Measurements from ENCODE around the gene TBC1D10B.

DNA sequence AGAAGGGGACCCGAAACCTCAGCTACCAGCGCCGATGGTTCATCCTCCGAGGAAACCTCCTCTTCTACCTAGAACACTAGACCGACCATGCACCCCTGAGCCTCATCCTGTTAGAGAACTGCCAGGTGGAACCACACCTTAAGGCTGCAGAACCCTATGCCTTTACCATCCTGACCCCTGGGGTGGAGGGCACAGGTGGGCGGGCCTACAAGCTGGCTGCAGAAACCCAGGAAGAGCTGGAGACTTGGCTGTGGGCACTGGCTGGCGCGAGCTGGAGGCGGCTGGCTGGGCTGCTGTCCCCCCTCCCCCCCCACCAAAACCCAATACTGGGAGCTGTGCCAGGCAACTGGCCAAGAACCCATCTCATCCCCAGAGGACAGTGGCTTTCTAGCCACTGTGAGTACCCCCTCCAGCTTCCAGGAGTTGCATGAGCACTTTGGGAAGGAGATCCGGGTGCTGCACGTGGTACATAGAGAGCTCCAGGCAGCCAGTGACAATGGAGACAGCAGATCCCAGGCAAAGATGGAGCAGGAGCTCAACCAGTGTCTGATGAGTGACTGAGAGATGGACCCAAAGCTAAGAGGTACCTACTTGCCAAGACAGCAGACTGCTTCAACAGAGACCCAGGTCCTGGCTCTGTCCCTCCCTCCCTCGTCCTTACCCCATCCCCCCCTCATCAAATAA lies 13.8 kb downstream of the TBC1D10B start:
- TF ChIP-seq, protein P1, sequence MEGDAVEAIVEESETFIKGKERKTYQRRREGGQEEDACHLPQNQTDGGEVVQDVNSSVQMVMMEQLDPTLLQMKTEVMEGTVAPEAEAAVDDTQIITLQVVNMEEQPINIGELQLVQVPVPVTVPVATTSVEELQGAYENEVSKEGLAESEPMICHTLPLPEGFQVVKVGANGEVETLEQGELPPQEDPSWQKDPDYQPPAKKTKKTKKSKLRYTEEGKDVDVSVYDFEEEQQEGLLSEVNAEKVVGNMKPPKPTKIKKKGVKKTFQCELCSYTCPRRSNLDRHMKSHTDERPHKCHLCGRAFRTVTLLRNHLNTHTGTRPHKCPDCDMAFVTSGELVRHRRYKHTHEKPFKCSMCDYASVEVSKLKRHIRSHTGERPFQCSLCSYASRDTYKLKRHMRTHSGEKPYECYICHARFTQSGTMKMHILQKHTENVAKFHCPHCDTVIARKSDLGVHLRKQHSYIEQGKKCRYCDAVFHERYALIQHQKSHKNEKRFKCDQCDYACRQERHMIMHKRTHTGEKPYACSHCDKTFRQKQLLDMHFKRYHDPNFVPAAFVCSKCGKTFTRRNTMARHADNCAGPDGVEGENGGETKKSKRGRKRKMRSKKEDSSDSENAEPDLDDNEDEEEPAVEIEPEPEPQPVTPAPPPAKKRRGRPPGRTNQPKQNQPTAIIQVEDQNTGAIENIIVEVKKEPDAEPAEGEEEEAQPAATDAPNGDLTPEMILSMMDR (IDR thresholded peaks at IDR 0.05) = no peak
- TF ChIP-seq POLR2AphosphoS5 (IDR thresholded peaks at IDR 0.05) (no peak), POLR2A (IDR thresholded peaks at IDR 0.05) (no peak)
